GM19035 (cell line): ENCODE data around the gene STX16.

Experiments used
- ATAC-seq: cut with Tn5 transposase; IDR thresholded peaks from one replicate; pipeline ENCODE4 v1.9.1; 2021; ENCODE audit not compliant: unreplicated experiment

Gene STX16

GRCh38 chr20:58695895-58696375, 44.9 kb downstream of the STX16 start:
- ATAC-seq, result no peak

GRCh38 chr20:58696411-58696961, 45.4 kb downstream of the STX16 start:
- ATAC-seq, result no peak

- no peak for ATAC-seq
These were observed 46.3 kb downstream of the STX16 start for GRCh38 chr20:58697201-58697866.

DNA sequence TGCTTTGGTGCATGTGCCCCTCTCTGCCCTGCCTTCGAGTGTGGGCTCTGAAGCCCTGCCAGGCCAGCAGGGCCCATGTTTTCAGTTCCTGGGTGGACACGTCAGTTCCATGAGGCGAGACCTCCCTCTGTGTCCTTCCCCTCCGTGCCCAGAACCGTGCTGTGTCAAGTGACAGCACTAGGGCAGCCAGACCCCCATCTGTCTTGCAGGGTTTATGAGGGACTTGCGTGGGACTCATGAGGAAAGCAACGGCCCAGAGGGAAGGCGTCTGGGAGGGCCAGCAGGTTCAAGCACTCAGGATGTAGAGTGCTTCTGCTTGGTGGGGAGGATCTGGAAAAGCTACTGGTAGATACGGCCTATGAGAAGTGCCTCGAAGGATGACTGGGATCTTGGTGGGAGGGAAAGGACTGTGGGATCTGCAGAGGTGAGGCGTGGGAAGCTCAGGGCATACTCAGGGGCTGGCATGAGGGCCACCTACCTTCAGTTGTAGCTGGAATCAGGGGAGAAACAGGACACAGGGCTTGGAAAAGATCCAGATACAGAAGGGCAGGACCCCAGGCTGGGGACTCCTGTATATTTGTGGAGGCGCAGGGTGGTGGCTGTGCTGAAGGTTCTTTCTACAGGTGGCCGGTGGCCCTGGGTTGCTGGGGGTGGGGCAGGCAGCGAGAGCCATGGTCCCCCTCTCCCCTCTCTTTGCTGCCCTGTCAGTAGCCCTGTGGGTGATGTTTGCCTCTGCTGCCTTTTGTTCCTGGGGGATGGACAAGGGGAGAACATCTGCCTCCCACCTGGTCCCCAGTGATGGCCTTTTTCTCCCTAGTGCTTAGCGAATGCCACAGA, 47.0 kb downstream of the STX16 start:
- no peak for ATAC-seq

DNA sequence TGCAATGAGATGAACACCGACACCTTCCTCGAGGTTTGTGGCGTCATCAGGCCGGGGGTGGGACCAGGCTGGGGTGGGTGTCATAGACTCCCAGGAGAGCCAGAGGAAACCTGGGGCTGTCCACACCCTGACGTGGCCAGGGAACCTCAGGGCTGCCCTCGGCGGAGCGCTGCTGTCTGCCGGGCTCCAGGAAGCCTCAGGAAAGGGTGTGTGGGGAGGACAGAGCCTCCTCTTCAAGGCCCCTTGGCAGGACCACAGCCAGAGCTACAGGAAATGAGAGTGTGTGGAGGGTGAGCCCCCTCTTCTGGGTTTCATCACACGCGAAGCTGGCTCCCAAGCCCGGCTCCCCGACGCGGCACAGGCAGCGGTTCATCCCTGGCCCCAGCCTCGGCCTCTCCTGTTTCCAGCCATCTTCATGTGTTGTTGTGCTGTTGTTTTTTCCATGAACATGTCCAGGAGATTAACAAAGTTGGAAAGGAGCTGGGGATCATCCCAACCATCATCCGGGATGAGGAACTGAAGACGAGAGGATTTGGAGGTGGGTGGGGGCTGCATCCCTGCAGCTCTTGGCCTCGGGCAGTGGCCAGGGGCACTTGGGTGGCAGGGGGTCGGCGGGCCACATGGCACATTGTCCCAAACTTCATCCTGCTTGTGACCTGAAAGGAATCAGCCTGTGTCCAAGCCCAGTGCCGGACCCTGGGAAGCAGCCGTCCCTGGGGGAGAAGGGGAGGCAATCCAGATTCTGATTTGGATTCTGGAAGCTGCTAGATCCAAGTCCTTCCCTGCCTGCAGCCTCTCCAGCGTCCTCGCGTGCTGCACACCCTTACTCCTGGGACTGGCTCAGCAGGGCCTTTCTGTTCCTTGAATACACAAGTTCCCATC, 47.9 kb downstream of the STX16 start:
- no peak for ATAC-seq

DNA sequence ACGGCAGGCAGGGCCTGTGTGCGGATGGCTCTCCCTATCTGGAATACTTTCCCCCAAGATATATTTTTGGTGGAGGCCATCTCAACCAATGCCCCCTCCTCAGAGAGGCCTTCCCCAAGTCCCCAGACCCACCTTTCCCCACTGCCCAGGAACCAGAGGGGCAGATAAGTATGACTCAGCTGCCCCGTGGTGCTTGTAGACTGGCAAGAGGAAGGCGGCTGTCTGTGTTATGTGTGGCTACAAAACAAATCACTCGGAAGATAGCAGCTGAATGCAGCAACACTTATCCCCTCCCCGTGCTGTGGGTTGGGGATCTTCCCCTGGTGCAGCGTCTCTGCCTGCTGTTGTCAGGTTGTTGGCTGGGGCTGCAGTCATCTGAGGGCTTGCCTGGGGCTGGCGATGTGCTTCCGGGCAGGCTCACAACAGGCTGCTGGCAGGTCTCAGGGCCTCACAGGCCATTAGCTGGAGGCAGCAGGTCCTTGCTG, 48.6 kb downstream of the STX16 start:
- no peak for ATAC-seq

DNA sequence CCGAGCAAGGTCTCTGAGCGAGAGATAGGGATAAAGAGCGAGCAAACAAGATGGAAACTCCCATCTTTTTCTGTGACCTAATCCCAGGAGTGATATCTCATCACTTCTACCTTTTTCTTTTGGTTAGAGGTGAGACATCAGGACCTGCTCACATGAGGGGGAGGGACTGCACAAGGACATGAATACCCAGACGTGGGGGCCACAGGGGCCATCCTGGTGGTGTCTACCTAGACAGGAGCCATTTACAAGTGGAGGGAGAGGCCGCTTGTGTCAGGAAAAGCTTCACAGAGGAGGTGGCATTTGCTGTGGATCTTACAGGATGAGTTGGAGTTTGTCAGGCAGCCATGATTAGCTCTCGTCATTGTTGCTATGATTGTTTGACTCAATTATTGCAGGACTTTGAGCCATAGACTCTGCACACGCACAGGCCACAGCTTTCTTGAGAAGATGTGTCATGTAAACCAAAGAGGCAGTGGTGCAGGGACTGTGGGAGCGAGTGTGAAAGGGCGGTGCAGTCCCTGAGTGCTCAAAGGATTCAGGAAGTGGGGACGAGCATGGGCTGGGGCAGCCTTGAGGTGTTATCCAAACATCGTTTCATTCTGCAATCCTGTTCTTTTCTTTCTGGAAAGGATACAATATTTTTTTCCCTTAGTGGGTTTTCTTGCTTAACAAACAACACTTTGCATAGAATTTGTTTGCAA, 49.2 kb downstream of the STX16 start:
- no peak for ATAC-seq

GRCh38 chr20:58700823-58701222, 49.7 kb downstream of the STX16 start:
- ATAC-seq, result no peak

GRCh38 chr20:58701431-58702160, 50.5 kb downstream of the STX16 start:
- ATAC-seq, result no peak

GRCh38 chr20:58702161-58702510, 51.1 kb downstream of the STX16 start:
- no peak for ATAC-seq

DNA sequence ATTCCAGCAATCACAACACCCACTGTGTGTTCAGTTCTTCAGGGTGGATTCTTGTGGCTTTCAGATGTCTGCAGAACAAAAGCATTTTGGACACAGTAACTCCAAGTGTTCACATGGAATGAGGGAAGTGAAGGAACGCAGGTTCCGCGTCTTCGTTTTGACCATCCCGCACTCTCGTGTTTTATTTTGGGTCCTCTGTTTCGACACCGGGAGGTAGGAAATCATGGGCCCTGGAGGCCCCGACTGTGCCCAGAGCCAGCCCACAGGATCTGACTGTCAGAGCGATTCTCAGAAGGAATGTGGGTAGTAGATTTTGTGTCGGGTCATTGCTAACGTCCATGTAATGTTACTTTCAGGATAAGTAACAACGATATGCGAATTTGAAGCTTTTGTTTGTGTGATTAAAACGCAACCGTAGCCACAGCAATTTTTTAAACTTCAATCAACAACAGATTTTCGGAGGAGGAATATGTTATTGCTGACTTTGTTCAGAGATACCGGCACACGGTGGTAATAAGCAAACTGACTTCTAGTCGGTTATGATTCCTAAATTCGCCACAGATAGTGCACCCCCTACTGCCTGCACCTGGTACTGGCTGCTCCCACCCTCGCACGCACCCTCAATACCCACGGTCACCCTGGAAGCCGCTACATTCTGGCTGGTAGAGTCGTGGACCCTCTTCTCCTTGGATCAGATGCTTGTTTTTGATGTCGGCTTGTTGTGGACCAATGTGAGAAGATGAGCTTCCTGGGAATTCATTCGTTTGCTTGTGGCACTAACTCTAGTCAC, 52.0 kb downstream of the STX16 start:
- no peak for ATAC-seq

DNA sequence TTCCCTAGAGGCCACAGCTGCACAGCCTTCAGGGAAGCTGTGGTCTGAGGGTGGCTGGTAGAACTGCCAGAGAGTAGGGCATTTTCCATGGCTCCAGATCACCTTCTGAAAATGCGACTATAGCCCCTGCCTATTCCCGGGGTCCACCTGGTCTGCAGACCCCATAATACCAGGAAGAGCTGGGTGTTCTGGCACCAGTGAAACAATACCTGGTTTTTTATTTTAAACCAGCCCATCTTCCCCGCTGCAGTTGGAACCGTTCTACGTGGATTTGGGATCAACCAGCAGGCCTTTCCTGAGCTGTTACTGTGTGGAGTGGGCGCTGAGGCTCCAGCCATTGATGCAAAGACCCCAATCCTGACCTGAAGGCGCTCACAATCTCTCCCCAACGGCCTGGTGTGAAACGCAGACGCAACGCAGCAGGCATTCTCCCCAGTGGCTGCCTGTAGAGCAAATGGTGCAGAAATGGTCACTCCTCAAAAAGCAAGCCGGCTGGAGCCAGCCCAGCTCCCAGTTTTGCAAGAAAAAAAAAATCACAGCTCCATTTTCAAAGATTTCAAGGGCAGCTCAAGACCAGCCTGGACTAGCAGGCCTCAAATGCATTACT, 52.8 kb downstream of the STX16 start:
- no peak for ATAC-seq

DNA sequence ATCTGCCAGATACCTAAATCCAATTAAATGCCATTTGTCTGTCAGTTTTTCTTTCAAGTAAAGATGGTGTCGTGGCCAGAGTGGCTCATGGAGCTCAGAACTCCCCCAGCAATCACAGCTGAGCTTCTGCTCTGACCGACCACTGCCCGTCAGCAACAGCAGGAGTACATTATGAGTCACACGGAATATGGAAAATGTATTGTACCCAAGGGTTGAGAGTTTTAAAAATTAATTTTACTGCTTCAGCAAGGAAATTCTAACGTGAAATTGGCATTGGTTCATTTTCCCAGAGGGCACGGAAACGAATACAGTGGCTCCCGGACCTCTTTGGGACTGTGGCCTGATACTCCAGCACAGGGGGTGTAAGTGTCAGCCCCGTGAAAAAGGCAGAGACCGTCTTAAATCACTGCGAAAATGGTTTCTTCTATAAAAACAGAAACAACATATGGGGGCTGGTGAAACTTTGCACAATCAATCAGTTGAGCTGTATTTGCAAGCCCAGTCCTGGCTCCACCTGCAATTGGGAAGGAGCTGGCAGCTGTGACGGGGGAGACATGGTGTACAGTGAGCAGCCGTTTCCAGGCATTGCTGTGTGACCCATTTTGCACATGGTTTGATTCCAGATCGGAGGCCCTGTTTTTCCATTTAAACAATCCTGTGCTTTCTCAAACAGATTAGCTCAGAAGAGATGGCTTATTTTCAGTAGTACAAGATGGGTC, 54.3 kb downstream of the STX16 start:
- ATAC-seq, result no peak

GRCh38 chr20:58706150-58706892, 55.2 kb downstream of the STX16 start:
- ATAC-seq, result no peak

- ATAC-seq, result no peak
These were observed 56.0 kb downstream of the STX16 start for GRCh38 chr20:58706975-58707681.

GRCh38 chr20:58707770-58708169, 56.7 kb downstream of the STX16 start:
- ATAC-seq, result no peak
